AG04450 (cell line): ENCODE data around the gene TAF1C. TPM values are rescaled to one million over a fixed set of nuclear protein-coding genes. Genes with fewer than 3 reads are reported as not detected.
A peak's percentile ranks its signal among the peaks of the same experiment; 100 is the strongest.

Experiments used
- CTCF ChIA-PET: fragments of 300-600, 350-600 bp; formaldehyde crosslinking; extraction: SDS; loops from one replicate; lab custom pipeline; 2022; ENCODE audit warnings: antibody characterized with exemption, inconsistent platforms; lab: Charles Lee
- POLR2A ChIA-PET: fragments of 350-600 bp; formaldehyde crosslinking; extraction: SDS; loops from one replicate; lab custom pipeline; 2021; ENCODE audit warnings: antibody characterized with exemption, inconsistent platforms; lab: Yijun Ruan, JAX
- DNase-seq: peaks from one replicate; pipeline ENCODE4 v3.0.0-alpha.2; 2011; ENCODE audit warnings: low read depth, low spot score
- H3K27ac ChIP-seq: one replicate; pipeline ENCODE4 v1.5.1; 2012; ENCODE audit warnings: low read depth, low read length, control low read depth
- H3K27me3 ChIP-seq: one replicate; pipeline ENCODE4 v1.6.0; 2012; ENCODE audit warnings: low read length; ENCODE audit not compliant: control insufficient read depth, insufficient read depth
- H3K4me3 ChIP-seq: 2 replicates; pipeline ENCODE4 v1.5.1; 2011; ENCODE audit warnings: mild to moderate bottlenecking, low read depth, low read length, control low read depth
- H3K9me3 ChIP-seq: 2 replicates; pipeline ENCODE4 v1.5.1; 2012; ENCODE audit warnings: low read length; ENCODE audit not compliant: control insufficient read depth, insufficient read depth
- CTCF ChIP-seq: IDR thresholded peaks from 2 replicates; pipeline ENCODE4 v1.5.1; 2011; ENCODE audit warnings: low read depth, low read length, control low read depth, inconsistent platforms
- polyA plus RNA-seq: library from polyadenylated mRNA; depleted of rRNA; stranded (reverse); fragments of >200 nt; gene quantifications from 2 replicates; pipeline ENCODE4 v1.2.3, GENCODE V29; 2011

TAF1C gene
- polyA plus RNA-seq, 1 experiment, result 14.2 TPM

GRCh38 chr16:84178146-84178765, 8.6 kb downstream of the TAF1C start:
- no peak for TF ChIP-seq CTCF
- DNase-seq, result no peak
- peak overlapping the region; percentile 70 for H3K27ac ChIP-seq
- ChIA-PET CTCF (interaction anchor here (2.1 to 7.5 kb wide), 4 partner anchors 8 to 130 kb away, joined by 6 to 100 read pairs (median 28); partner anchors contain the start of genes MBTPS1 and TAF1C), POLR2A (interaction anchor here (0.6 to 3.5 kb wide), 3 partner anchors 9 to 62 kb away, joined by 5 to 12 read pairs (median 8); partner anchors contain the start of genes MBTPS1 and TAF1C)
- no peak overlapping the region for H3K4me3 ChIP-seq
- no peaks in the 10 kb centered on the region; the same call in 1 of the 2 replicates for H3K9me3 ChIP-seq
- no peaks in the 10 kb centered on the region for H3K27me3 ChIP-seq

- Histone ChIP-seq H3K9me3 (no peaks in the 10 kb centered on the region; the same call in 1 of the 2 replicates), H3K27ac (peak overlapping the region; percentile 70), H3K4me3 (no peak overlapping the region), H3K27me3 (no peaks in the 10 kb centered on the region)
- CTCF ChIA-PET, result interaction anchor here (2.1 to 7.5 kb wide), 4 partner anchors 9 to 130 kb away, joined by 6 to 100 read pairs (median 28); partner anchors contain the start of genes MBTPS1 and TAF1C
- no peak for TF ChIP-seq CTCF
- POLR2A ChIA-PET, result interaction anchor here (1.7 to 3.5 kb wide), 2 partner anchors 9 to 61 kb away, joined by 8 to 12 read pairs; partner anchors contain the start of genes MBTPS1 and TAF1C
- DNase-seq, result peak; percentile 23
Measured at GRCh38 chr16:84177741-84178073, 9.2 kb downstream of the TAF1C start.

GRCh38 chr16:84176192-84177053, 10.4 kb downstream of the TAF1C start:
- CTCF ChIA-PET, result interaction anchor here (0.6 to 7.5 kb wide), 24 partner anchors 9 to 308 kb away, joined by 3 to 100 read pairs (median 6); partner anchors contain the start of genes MBTPS1 and TAF1C

GRCh38 chr16:84175350-84176081, 11.3 kb downstream of the TAF1C start:
- Histone ChIP-seq H3K9me3 (no peaks in the 10 kb centered on the region), H3K4me3 (no peak overlapping the region), H3K27me3 (peaks cover 7% of the 10 kb centered on the region), H3K27ac (no peak overlapping the region)
- CTCF ChIA-PET, result interaction anchor here (0.7 to 7.5 kb wide), 28 partner anchors 8 to 309 kb away, joined by 3 to 100 read pairs (median 4); partner anchors contain the start of genes MBTPS1 and TAF1C
- peak; percentile 21 for DNase-seq
- POLR2A ChIA-PET, result interaction anchor here (0.9 to 3.5 kb wide), 2 partner anchors 11 to 15 kb away, joined by 3 to 12 read pairs; partner anchors contain the start of gene TAF1C
- peak; percentile 80 for TF ChIP-seq CTCF

More at GRCh38 chr16:84176192-84177053, 10.4 kb downstream of the TAF1C start:
- Histone ChIP-seq H3K9me3 (no peaks in the 10 kb centered on the region; the same call in 1 of the 2 replicates), H3K27me3 (peaks cover 4% of the 10 kb centered on the region), H3K27ac (peak overlapping the region; percentile 31), H3K4me3 (no peak overlapping the region)
- POLR2A ChIA-PET, result interaction anchor here (1.7 to 3.5 kb wide), 2 partner anchors 10 to 60 kb away, joined by 8 to 12 read pairs; partner anchors contain the start of genes MBTPS1 and TAF1C
- no peak for DNase-seq
- TF ChIP-seq CTCF, result no peak
